ENCODE data around the gene UBE2U. TPM values are rescaled to one million over a fixed set of nuclear protein-coding genes. Genes with fewer than 3 reads are reported as not detected.

The UBE2U gene
- total RNA-seq, 1 donor from 2014 or later, result not detected

- Mint-ChIP-seq H3K4me3 (no peak overlapping the region), H3K9me3 (peaks cover 4% of the 10 kb centered on the region), H3K27me3 (peaks cover 14% of the 10 kb centered on the region), H3K4me1 (ENCODE audit: unreplicated experiment) (peaks cover 36% of the 10 kb centered on the region), H3K27ac (no peak overlapping the region), H3K36me3 (peaks cover 42% of the 10 kb centered on the region)
- TF ChIP-seq CTCF (conservative IDR thresholded peaks at IDR 0.05), result no peak
- DNase-seq (ENCODE audit: extremely low spot score, unreplicated experiment), result no peak
Observed at GRCh38 chr1:64163431-64163830, 40.0 kb upstream of the UBE2U start.

- H3K4me3 Mint-ChIP-seq, result no peak overlapping the region
- H3K27me3 Mint-ChIP-seq, result peaks cover 14% of the 10 kb centered on the region
- TF ChIP-seq CTCF (conservative IDR thresholded peaks at IDR 0.05), result peak; percentile 57
- H3K4me1 Mint-ChIP-seq (ENCODE audit: unreplicated experiment), result peaks cover 36% of the 10 kb centered on the region
- DNase-seq (ENCODE audit: extremely low spot score, unreplicated experiment), result no peak
- H3K9me3 Mint-ChIP-seq, result peaks cover 6% of the 10 kb centered on the region
- no peak overlapping the region for H3K27ac Mint-ChIP-seq
- peaks cover 45% of the 10 kb centered on the region for H3K36me3 Mint-ChIP-seq
Observed at GRCh38 chr1:64163970-64164369, 39.5 kb upstream of the UBE2U start.

DNA sequence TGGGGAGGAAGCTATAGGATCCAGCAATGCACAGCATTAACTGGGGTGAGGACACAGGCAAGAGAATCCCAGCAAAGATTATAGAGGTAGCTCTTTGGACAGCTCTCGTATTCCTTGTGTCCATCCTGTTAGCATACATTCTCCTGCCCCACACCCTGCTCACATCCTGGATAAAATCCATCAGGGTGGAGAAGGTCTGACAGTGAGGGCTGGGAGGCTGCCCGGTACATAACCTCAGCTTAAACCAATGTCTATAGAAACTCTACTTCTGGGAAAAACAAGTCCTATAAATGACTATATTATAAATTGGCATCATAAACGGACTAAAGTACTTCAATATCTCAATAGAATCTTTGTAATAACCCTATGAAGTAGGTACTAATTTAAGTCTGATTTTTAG lies 36.8 kb upstream of the UBE2U start:
- peaks cover 11% of the 10 kb centered on the region for H3K9me3 Mint-ChIP-seq
- H3K4me3 Mint-ChIP-seq, result no peak overlapping the region
- TF ChIP-seq CTCF (conservative IDR thresholded peaks at IDR 0.05), result no peak
- peaks cover 29% of the 10 kb centered on the region for H3K4me1 Mint-ChIP-seq (ENCODE audit: unreplicated experiment)
- DNase-seq (ENCODE audit: extremely low spot score, unreplicated experiment), result no peak
- H3K27ac Mint-ChIP-seq, result no peak overlapping the region
- peaks cover 44% of the 10 kb centered on the region for H3K36me3 Mint-ChIP-seq
- peaks cover 8% of the 10 kb centered on the region for H3K27me3 Mint-ChIP-seq

DNA sequence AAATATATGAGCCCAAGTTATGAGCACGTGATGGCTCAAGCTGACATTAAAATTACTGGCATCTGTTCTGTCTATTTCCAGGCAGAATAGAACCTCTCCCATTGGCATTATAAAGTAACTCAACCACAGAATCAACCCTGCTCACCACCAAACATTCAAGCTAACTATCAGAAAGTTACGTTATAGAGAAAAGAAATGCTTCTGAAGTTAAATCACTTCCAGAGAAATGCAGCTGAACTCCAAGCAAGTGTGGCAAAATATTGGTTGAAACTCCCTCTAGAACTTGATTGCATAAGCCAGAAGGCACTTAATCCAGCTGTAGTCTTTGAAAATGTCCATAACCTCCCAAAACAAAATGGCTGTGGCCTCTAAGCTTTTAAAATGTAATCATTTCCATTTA lies 36.2 kb upstream of the UBE2U start:
- H3K36me3 Mint-ChIP-seq, result peaks cover 41% of the 10 kb centered on the region

GRCh38 chr1:64171246-64171645 lies 32.2 kb upstream of the UBE2U start:
- peaks cover 11% of the 10 kb centered on the region for H3K9me3 Mint-ChIP-seq
- H3K36me3 Mint-ChIP-seq, result peaks cover 44% of the 10 kb centered on the region
- peaks cover 33% of the 10 kb centered on the region for H3K4me1 Mint-ChIP-seq (ENCODE audit: unreplicated experiment)
- DNase-seq (ENCODE audit: extremely low spot score, unreplicated experiment), result no peak
- H3K27ac Mint-ChIP-seq, result peak overlapping the region; percentile 48
- no peak overlapping the region for H3K4me3 Mint-ChIP-seq
- H3K27me3 Mint-ChIP-seq, result no peaks in the 10 kb centered on the region
- no peak for TF ChIP-seq CTCF (conservative IDR thresholded peaks at IDR 0.05)

More for the DNA sequence above, 36.2 kb upstream of the UBE2U start:
- TF ChIP-seq CTCF (conservative IDR thresholded peaks at IDR 0.05), result no peak
- no peak overlapping the region for H3K27ac Mint-ChIP-seq
- H3K27me3 Mint-ChIP-seq, result peaks cover 5% of the 10 kb centered on the region
- no peak overlapping the region for H3K4me3 Mint-ChIP-seq
- no peak for DNase-seq (ENCODE audit: extremely low spot score, unreplicated experiment)
- H3K4me1 Mint-ChIP-seq (ENCODE audit: unreplicated experiment), result peaks cover 29% of the 10 kb centered on the region
- H3K9me3 Mint-ChIP-seq, result peaks cover 11% of the 10 kb centered on the region

DNA sequence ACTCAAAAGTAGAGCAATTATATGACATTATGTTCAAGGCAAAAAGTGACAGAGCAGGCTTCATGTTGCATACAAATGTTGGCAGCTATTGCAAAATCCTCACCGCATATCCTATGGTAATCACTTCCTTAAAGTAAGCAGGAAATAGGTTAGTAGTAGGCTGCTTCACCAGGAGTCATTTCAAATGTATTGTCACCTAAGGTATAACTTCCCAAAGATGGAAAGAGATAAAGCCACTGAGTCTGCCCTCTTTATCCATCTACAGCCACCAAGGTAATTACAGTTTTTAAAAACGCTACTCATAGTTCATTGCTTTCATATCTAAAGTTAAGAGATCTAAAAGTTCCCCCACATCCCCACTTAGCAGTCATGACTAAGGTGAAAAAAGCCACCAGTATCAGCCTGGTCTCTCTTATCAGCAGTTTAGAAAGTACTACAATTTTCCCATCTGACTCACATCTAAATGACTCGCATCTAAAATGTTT lies 31.6 kb upstream of the UBE2U start:
- Mint-ChIP-seq H3K27me3 (no peaks in the 10 kb centered on the region), H3K9me3 (peaks cover 11% of the 10 kb centered on the region), H3K36me3 (peaks cover 46% of the 10 kb centered on the region), H3K4me3 (peak overlapping the region; percentile 6), H3K27ac (peak overlapping the region; percentile 48), H3K4me1 (ENCODE audit: unreplicated experiment) (peaks cover 33% of the 10 kb centered on the region)
- no peak for TF ChIP-seq CTCF (conservative IDR thresholded peaks at IDR 0.05)
- DNase-seq (ENCODE audit: extremely low spot score, unreplicated experiment), result no peak

Measured in type B pancreatic cell (in vitro differentiated cells).